Coronary artery (tissue), 2 donors: ENCODE data around the gene NTPCR.

Experiments
- DNase-seq: peaks from one replicate; pipeline ENCODE4 v3.0.0-alpha.2; 2017; ENCODE audit warnings: low spot score
- H3K27ac ChIP-seq, 2 donors: fragments of 200-600 bp; sonication (generic); one replicate each; pipeline ENCODE4 v1.5.1; 2016 to 2019
- H3K4me3 ChIP-seq: fragments of 200-600 bp; sonication (generic); 2 replicates; pipeline ENCODE4 v1.5.1; 2016; ENCODE audit warnings: mild to moderate bottlenecking, moderate library complexity
- CTCF ChIP-seq: fragments of 200-600 bp; sonication (generic); IDR thresholded peaks from one replicate; pipeline ENCODE4 v1.5.1; 2019; ENCODE audit warnings: antibody characterized with exemption

NTPCR gene

DNA sequence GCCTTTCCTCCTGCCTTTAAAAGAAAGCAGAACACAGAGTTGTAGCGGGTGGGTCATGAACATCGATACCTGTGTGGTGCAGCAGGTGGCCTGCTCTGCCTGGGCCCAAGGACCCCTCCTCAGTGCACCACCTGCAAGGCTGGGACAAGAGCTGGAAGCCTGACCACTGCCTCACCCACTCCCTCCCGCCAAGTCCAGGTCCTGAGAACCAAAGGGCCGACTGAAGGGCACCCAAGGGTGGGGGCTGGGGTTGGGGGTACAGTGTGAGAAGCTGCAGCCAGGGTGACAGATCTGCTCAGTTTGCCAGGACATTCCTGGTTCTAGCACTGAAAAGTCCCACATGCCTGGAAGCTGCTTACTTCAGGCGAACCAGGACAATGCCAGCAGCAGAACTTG is 36.1 kb downstream of the NTPCR start:
- peak; percentile 53 for DNase-seq
- Histone ChIP-seq H3K27ac (no peak overlapping the region), H3K4me3 (no peak overlapping the region)
- no peak for TF ChIP-seq CTCF

- TF ChIP-seq CTCF: no peak
- H3K27ac ChIP-seq: no peak overlapping the region
- no peak overlapping the region for H3K4me3 ChIP-seq
- peak; percentile 45 for DNase-seq
Observed at GRCh38 chr1:232987046-232987773, 36.8 kb downstream of the NTPCR start.

GRCh38 chr1:232987774-232988140 is 37.3 kb downstream of the NTPCR start:
- no peak for DNase-seq
- no peak for TF ChIP-seq CTCF
- no peak overlapping the region for H3K4me3 ChIP-seq
- no peak overlapping the region for H3K27ac ChIP-seq

- DNase-seq: peak; percentile 67
- TF ChIP-seq CTCF: no peak
- H3K27ac ChIP-seq: no peak overlapping the region
- no peak overlapping the region for H3K4me3 ChIP-seq
Observed at GRCh38 chr1:232988572-232989040, 38.2 kb downstream of the NTPCR start.

DNA sequence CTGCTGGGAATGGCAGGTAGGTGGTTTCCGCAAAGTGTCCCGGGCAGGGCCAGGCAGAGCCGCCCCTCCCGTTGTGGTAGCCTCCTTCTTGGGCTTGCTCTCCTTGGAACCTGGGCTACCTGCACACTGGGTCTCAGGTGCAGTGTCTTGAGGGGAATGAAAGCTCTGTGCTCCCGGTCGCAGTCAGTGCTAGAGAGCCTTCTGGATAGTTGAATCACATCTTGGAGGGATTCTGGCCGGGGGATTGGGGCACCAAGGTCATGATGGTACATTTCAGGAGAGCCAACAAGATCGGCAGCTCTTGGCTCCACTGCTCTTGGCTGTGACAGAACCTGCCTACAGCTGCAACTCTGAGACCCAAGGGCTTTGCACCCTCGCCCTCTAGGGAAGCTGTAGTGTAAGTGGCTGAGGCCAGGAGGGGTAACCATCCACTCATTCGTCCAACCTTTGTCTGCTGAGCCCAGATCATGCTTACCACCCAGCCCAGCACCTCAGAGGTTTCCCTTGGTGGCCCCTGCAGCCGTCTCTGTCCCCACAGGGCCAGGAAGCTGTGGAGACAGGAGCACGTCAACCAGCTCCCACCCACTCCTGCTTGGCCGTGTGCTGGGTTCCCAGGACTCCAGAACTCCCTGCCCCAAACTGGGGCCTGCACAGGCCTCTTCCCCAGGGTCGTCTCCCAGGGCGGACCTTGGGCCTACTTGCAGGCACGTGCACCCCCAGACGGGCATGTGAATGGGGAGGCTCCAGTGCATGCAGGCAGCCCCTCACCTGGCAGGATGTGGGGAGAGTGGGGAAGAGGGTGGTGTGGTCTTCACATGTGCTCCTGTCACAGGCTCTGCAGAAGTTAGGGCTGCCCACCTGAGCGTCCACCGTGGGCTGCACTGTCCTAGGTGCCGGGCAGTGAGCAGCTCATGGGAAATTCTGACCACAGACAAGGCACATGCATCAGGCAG is 40.0 kb downstream of the NTPCR start:
- H3K27ac ChIP-seq: no peak overlapping the region
- TF ChIP-seq CTCF: no peak
- H3K4me3 ChIP-seq: no peak overlapping the region
- DNase-seq: no peak

DNA sequence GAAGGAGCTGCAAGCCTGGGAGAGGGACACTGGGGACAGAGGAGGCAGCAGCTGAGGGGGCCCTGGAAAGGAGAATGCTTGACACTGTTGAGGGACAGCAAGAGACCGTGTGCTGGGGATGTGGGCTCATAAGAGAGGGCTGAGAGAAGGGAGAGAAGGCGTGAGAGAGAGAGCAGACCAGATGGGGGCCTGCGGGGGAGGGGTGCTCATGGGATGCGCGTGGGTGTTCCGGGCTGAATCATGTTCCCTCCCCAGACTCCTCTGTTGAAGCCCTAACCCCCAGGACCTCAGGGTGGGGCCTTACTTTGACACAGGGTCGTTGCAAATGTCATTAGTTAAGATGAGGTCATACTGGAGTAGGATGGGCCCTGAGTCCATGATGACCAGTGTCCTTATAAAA is 40.8 kb downstream of the NTPCR start:
- DNase-seq: no peak

More for the DNA sequence above, 40.8 kb downstream of the NTPCR start:
- Histone ChIP-seq H3K4me3 (no peak overlapping the region), H3K27ac (no peak overlapping the region)
- no peak for TF ChIP-seq CTCF
